ENCODE results near the gene LDAH. TPM values are rescaled to one million over a fixed set of nuclear protein-coding genes. Genes with fewer than 3 reads are reported as not detected.

The LDAH gene
- total RNA-seq, 1 experiment from 2014 or later = 25.4 TPM

DNA sequence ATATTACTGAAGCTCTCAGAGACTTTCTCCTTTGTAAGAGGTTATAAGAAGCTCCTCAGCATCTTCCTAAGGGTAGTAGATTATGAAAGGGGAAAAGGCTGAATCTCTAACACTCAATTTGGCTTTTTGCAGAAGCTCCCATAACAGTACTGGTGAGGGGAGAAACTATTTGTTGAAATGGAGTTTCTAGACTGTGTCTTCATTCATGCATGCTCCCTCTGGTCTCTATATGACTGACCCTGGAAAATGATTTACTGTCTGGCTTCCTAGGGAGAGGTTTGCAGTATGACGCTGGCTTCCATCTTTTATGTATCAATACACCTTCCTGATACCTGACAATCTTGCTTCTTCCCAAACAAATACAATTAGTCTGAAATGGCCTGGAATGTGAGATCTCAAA is 63.9 kb downstream of the LDAH start:
- no peaks in the 10 kb centered on the region for H3K27me3 ChIP-seq (ENCODE audit: control insufficient read depth, insufficient read depth, low read length)
- no peaks in the 10 kb centered on the region; the same call in 1 of the 2 replicates for H3K36me3 ChIP-seq (replicated peaks; ENCODE audit: control insufficient read depth, insufficient read depth, low read length)
- DNase-seq = no peak
- no peak overlapping the region for H3K4me3 ChIP-seq (ENCODE audit: insufficient read depth, low read depth, low read length)

DNA sequence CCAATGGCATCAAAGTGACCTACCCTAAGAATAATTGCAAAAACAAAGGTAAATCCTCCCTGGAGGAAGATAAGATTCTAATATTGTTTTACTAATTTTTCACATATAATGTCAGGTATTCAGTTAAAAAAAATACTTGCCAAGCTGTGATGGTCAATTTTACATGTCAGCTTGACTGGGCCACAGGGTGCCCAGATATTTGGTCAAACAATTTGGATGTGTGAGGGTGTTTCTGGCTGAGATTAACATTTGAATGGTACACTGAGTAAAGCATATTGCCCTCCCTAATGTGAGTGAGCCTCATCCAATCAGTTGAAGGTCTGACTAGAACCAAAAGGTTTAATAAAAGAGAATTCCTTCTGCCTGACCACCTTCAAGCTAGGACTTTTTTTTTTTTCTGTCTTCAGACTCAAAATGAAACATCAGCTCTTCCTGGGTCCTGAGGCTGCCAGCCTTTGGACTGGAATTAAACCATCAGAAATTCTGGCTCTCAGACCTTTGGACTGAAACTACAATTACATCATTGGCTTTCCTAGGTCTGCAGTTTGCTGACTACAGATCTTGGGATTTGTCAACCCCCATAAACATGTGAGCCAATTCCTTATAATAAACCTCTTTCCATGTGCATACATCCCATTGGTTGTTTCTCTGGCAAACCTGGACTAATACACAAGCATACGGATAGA is 65.4 kb downstream of the LDAH start:
- no peaks in the 10 kb centered on the region for H3K27me3 ChIP-seq (ENCODE audit: control insufficient read depth, insufficient read depth, low read length)
- no peak overlapping the region for H3K4me3 ChIP-seq (ENCODE audit: insufficient read depth, low read depth, low read length)
- no peak for DNase-seq
- no peaks in the 10 kb centered on the region; the same call in 1 of the 2 replicates for H3K36me3 ChIP-seq (replicated peaks; ENCODE audit: control insufficient read depth, insufficient read depth, low read length)

DNA sequence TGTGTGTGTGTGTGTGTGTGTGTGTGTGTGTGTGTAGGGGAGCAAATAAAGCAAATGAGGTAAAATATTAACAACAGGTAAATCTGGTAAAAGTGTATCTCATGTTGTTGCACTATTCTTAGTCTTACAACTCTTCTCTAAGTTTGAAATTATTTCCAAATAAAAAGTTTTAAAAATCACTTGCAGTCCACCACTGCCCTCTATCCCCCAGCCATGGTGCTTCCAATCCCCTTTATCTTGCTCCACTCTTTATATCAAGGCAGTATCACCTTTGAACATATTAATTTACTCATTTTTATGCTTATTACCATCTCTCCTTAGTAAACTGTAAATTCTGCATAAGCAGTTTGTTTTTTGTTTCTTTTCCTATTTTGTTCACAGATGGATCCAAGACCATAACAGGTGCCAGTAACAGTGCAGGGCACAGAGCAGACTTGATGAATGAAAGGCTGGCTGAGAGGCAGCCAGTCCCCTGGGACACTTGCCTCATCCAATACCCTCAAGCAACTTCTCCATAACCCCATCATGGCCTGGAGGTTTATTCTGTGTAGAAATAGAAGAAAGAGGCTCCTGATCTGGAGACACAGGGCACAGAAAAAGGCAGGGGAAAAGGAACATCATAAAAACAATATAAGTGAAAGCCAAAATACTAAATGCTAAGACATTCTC is 67.6 kb downstream of the LDAH start:
- no peaks in the 10 kb centered on the region; the same call in 1 of the 2 replicates for H3K36me3 ChIP-seq (replicated peaks; ENCODE audit: control insufficient read depth, insufficient read depth, low read length)
- no peak for DNase-seq
- no peaks in the 10 kb centered on the region for H3K27me3 ChIP-seq (ENCODE audit: control insufficient read depth, insufficient read depth, low read length)
- H3K4me3 ChIP-seq (ENCODE audit: insufficient read depth, low read depth, low read length) = no peak overlapping the region

DNA sequence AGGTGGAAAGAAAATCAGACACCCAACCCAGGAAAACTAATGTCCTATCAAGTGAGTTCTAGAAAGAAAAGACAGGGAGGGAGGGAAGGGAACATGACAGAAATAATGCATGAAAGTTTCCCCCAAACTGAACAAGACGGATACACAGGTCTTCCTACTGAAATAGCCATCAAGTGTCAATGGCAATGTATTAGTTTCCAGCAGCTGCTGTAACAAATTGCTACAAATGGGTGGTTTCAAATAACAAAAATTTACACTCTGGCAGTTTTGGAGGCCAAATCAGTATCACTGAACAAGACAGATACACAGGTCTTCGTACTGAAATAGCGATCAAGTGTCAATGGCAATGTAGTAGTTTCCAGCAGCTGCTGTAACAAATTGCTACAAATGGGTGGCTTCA is 70.6 kb downstream of the LDAH start:
- Histone ChIP-seq H3K4me3 (ENCODE audit: insufficient read depth, low read depth, low read length) (no peak overlapping the region), H3K36me3 (replicated peaks; ENCODE audit: control insufficient read depth, insufficient read depth, low read length) (no peaks in the 10 kb centered on the region), H3K27me3 (ENCODE audit: control insufficient read depth, insufficient read depth, low read length) (no peaks in the 10 kb centered on the region)
- DNase-seq = no peak

DNA sequence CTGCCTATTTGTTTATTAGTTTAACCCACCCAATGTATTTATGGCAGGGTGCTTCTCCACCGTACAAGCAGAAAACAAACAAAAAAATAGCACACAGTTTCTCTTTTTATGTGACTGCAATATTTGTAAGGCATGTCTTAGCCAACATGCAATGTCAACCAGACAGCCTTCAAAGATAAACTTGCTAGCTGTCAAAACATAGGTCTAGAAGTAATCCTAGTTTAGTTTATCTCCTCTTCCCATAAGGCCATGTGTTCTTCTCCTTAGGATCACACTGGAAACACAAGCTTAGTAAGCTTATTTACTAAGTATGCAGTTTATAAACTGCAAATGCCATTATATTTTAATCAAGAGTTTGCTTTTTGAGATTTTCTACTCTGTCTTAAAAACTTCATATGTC is 75.6 kb downstream of the LDAH start:
- Histone ChIP-seq H3K36me3 (replicated peaks; ENCODE audit: control insufficient read depth, insufficient read depth, low read length) (no peaks in the 10 kb centered on the region), H3K4me3 (ENCODE audit: insufficient read depth, low read depth, low read length) (no peak overlapping the region), H3K27me3 (ENCODE audit: control insufficient read depth, insufficient read depth, low read length) (no peaks in the 10 kb centered on the region)
- no peak for DNase-seq

DNA sequence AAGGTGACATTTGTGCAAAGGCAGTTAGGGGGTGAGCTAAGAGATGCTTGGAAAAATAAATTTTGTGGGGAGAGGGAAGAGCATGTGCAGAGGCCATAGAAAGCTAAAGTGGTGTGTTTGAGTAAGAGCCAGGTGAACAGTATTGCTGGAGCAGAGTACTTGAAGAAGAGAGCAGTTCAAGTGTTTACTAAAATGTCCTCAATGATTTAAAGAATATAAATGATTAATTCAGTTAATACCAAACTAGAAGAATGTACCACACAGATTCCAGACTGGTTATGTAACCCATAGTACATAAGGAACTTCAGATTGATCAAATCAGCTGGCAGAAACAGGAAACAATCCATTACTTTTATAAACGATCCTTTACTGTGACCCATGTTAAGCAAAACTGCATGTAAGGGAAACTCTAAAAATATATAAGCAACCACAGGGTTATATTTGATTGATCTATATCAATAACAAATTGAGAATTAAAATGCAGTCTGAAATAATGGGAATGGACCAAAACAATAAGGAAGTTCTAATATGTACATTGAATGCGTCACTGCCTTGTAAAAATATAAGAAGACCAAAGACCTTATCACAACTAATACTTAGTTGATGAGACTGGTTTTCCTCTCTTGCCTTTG is 76.9 kb downstream of the LDAH start:
- H3K27me3 ChIP-seq (ENCODE audit: control insufficient read depth, insufficient read depth, low read length) = no peaks in the 10 kb centered on the region
- H3K36me3 ChIP-seq (replicated peaks; ENCODE audit: control insufficient read depth, insufficient read depth, low read length) = no peaks in the 10 kb centered on the region
- no peak for DNase-seq
- no peak overlapping the region for H3K4me3 ChIP-seq (ENCODE audit: insufficient read depth, low read depth, low read length)

DNA sequence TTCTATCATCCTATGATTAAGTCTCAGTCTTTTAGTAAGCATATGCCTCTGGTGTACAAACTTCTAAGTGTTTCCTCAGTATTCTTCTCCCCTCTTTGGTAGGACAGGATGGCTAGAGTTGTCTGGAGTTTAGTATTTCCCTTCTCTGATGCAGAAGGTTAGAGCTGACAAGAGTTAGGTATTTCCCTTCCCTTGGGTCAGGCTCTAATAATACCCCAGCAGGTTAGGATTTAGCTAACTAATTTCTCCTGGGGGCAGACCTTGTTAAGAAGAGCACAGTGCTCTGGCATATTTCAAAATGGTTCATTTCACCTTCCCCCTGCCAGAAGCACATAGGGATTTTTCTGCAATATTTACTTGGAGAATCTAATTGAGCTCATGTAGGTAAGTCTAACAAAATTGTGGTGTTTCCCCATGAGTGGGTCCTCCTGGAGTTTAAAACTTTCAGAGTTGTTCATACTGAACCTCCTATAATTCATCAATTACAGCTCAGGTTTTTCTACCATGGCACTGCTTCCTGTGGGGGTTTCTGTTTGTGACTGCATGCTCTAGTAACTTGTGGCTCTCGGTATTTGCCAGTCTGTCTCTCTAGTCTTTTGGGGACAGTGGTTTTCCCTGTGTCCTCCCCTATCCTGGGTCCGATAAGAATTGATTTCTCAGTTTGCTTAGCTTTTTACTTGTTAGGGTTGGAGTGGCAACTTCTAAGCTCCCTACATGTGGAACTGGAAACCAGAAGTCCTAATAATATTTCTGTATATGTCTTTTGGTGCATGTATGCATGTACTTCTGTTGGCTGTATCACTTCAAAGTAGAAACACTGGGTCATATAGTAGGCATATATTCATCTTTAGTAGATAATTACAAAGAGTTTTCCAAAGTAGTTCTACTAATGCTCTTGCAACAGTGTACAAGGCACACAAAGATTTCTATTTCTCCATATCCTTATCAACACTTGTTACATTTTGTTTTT is 78.2 kb downstream of the LDAH start:
- no peaks in the 10 kb centered on the region for H3K36me3 ChIP-seq (replicated peaks; ENCODE audit: control insufficient read depth, insufficient read depth, low read length)
- no peak for DNase-seq
- H3K27me3 ChIP-seq (ENCODE audit: control insufficient read depth, insufficient read depth, low read length) = no peaks in the 10 kb centered on the region
- H3K4me3 ChIP-seq (ENCODE audit: insufficient read depth, low read depth, low read length) = no peak overlapping the region

DNA sequence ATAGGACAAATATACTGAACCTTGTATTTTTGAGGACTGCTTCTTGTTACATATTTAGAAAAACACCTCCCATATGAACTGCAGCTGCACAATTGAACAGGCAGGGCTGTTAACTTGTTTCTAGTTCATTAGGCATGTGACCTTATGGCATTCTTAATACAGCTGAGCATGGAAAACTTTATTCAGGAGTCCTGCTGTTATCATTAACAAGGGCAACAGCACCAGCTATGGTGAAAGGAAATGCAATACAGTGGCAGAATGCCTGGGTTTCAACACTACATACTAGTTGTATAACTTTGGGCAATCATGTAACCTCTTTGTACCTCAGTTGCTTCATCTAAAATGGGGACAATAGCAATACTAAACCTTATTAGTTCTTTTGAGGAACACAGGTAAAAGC is 84.1 kb downstream of the LDAH start:
- Histone ChIP-seq H3K36me3 (replicated peaks; ENCODE audit: control insufficient read depth, insufficient read depth, low read length) (no peaks in the 10 kb centered on the region), H3K27me3 (ENCODE audit: control insufficient read depth, insufficient read depth, low read length) (no peaks in the 10 kb centered on the region), H3K4me3 (ENCODE audit: insufficient read depth, low read depth, low read length) (no peak overlapping the region)
- DNase-seq = no peak

DNA sequence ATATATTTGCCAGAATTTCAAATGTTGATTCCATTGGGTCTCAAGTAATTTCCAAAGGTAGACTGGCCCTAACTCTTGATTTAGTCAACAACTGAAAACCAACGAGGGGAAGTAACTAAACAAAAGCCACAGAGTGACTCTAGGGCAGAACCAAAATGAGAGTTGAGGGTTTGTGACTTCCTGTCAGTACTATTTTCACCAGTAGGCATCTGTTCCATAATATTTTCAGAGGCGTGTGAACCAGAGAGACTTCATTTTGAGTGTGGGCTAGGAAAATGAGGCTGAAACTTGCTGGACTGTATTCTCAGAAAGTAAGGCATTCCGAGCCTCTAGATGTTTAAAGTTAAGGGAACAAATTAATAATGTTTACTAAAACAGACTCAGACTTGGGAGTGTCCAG is 85.4 kb downstream of the LDAH start:
- Histone ChIP-seq H3K27me3 (ENCODE audit: control insufficient read depth, insufficient read depth, low read length) (no peaks in the 10 kb centered on the region), H3K36me3 (replicated peaks; ENCODE audit: control insufficient read depth, insufficient read depth, low read length) (no peaks in the 10 kb centered on the region), H3K4me3 (ENCODE audit: insufficient read depth, low read depth, low read length) (no peak overlapping the region)
- DNase-seq = no peak

DNA sequence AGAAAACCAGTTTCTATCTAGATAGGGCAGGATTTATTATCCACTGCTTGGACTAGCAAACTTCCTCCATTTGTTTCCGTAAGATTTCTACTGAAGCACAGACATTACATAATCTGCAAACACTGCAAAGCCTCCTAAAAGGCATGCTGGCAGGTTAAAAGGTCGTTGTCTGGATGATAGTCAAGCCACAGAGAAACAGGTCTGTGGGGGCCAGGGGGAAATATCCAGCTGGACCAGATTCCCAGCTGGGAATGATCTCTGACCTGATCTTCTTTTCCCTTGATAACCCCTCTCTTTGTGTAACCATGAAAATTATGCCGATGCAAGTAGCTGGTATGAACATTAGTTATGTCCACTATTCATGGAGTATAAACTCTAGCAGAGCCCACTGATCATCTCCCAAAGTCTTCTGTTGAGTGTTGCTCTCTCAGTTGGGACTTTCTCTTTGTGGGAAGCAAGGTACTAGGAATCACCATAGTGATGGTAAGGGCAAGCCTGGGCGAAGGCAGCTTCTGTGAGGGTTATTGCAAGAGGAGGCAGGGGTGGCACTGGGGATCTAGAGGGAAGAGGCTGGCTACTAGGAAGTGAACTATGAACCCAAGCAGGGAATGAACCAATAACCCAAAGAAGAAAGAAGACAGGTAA is 94.7 kb downstream of the LDAH start:
- Histone ChIP-seq H3K36me3 (replicated peaks; ENCODE audit: control insufficient read depth, insufficient read depth, low read length) (no peaks in the 10 kb centered on the region), H3K27me3 (ENCODE audit: control insufficient read depth, insufficient read depth, low read length) (no peaks in the 10 kb centered on the region), H3K4me3 (ENCODE audit: insufficient read depth, low read depth, low read length) (no peak overlapping the region)
- no peak for DNase-seq

DNA sequence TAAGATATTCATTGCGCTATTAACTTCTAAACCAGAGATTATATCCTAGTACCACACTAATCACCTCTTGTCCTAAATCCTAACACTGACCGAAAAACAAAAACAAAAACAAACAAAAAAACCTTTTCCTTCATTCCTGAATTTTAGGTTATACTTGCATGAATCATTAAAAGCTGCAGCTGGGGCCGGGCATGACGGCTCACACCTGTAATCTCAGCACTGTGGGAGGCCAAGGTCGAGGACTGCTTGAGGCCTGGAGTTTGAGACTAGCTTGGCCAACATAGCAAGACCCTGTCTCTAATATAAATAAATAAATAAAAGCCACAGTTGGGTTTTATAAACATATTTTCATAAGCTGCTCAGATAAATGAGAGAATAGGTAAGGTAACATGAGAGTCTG is 96.0 kb downstream of the LDAH start:
- Histone ChIP-seq H3K27me3 (ENCODE audit: control insufficient read depth, insufficient read depth, low read length) (no peaks in the 10 kb centered on the region), H3K36me3 (replicated peaks; ENCODE audit: control insufficient read depth, insufficient read depth, low read length) (no peaks in the 10 kb centered on the region), H3K4me3 (ENCODE audit: insufficient read depth, low read depth, low read length) (no peak overlapping the region)
- no peak for DNase-seq

DNA sequence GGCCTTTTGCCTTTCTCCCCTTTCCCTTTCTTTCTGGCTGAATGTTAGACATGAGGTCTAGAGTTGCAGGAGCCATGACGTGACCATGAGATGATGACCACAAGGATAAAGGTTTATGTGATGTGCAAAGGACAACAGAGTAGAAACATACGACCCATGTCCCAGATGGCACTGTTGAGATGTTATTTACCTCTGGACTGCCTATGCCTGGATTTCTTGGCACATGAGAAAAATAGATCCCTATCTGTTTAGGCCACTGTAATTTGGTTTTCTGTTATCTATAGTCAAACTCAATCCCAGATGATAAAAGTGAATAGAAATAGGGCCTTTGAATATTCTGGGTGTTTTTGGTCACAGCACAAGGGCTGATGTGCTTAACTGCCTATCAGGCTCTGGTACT is 97.1 kb downstream of the LDAH start:
- DNase-seq = no peak
- H3K27me3 ChIP-seq (ENCODE audit: control insufficient read depth, insufficient read depth, low read length) = no peaks in the 10 kb centered on the region
- H3K4me3 ChIP-seq (ENCODE audit: insufficient read depth, low read depth, low read length) = no peak overlapping the region
- H3K36me3 ChIP-seq (replicated peaks; ENCODE audit: control insufficient read depth, insufficient read depth, low read length) = no peaks in the 10 kb centered on the region

DNA sequence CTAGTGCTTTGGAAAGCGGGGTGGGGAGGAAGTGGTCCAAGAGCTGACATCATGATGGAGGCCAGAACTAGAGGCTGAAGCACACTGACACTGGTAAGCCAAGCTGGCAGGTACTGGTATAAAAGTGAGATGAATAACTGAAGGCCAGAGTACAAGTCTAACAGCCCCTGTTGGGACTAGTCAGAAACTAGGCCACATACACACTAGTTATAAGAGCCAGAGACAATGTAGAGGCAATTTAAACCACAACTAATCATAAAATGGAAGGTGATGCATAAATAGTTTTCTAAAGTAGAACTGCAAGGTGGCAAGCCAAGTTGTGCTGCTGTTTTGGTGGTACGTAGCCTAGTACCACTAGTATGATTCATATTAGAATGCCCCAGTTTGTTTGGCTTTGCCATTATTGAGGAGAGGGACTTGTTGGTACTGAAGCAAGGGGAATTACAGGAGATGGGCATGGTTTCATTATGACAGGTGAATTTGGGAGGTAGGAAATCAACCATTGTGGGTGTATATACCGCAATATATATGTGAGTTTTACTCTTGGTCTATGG is 98.3 kb downstream of the LDAH start:
- Histone ChIP-seq H3K36me3 (replicated peaks; ENCODE audit: control insufficient read depth, insufficient read depth, low read length) (no peaks in the 10 kb centered on the region), H3K4me3 (ENCODE audit: insufficient read depth, low read depth, low read length) (no peak overlapping the region), H3K27me3 (ENCODE audit: control insufficient read depth, insufficient read depth, low read length) (no peaks in the 10 kb centered on the region)
- no peak for DNase-seq

DNA sequence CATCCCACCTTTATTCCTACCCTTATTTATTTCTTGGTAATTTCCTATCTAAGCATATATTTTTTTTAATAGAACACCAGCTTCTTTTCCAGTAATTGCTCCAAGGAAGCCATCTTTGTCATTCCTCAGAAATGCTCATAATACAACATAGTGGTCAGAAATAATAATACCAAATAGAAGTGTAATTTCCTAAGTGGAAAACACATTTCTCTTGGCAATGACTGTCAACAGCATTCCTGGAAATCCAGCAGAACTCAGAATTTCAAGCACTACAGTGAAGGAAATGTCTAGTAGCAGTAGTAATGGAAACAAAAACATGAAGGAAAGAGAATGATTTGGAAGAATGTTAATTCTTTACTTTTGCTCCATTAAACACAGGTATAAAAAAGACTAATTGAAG is 99.4 kb downstream of the LDAH start:
- DNase-seq = no peak
- H3K4me3 ChIP-seq (ENCODE audit: insufficient read depth, low read depth, low read length) = no peak overlapping the region
- H3K36me3 ChIP-seq (replicated peaks; ENCODE audit: control insufficient read depth, insufficient read depth, low read length) = no peaks in the 10 kb centered on the region
- H3K27me3 ChIP-seq (ENCODE audit: control insufficient read depth, insufficient read depth, low read length) = no peaks in the 10 kb centered on the region
